Gastrocnemius medialis (tissue), 4 donors: ENCODE data around the gene CHRNB4.

Source experiments
- CTCF ChIP-seq, 5 experiments: fragments of 450-650 bp in 3 of 5; fragments of 200-600 bp in 2 of 5; sonication (generic) in 2 of 5; IDR thresholded peaks in 4 of 5; conservative IDR thresholded peaks in 1 of 5; 1 replicate in 4 of 5; 2 replicates in 1 of 5; pipeline ENCODE4 v1.5.1; 2016 to 2019; ENCODE audit warnings: antibody characterized with exemption in 5 of 5, mild to moderate bottlenecking in 3 of 5, moderate library complexity in 3 of 5
- POLR2A ChIP-seq, 2 donors: fragments of 450-650 bp; IDR thresholded peaks; one replicate each; pipeline ENCODE4 v1.6.1; 2017; ENCODE audit warnings: antibody characterized with exemption in 2 of 2, mild to moderate bottlenecking in 2 of 2, moderate library complexity in 2 of 2

DNA sequence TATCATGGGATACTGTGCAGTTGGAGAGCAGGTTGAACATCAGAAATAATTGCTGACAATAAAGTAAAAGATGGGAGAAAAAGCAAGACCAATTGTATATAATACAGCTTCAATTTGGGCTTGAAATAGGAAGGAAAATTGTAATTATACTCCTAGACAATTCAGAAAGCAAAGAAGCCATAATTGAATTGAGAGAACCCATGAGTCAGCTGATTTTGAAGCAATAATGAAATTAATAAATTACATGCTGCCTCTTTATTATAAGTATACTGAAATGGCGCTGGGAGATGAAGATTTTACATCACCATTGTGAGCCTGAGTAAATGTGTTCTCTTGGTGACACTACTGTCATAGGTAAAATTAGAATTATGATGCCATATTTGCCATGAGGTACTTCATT, 43.4 kb downstream of the CHRNB4 start:
- TF ChIP-seq CTCF (IDR thresholded peaks at IDR 0.05 in 4 of 5, conservative IDR thresholded peaks at IDR 0.05 in 1 of 5) (no peak), POLR2A (IDR thresholded peaks at IDR 0.05) (no peak)
